Kidney (tissue), 14 donors: ENCODE measurements around the gene PLA2G1B. TPM values are rescaled to one million over a fixed set of nuclear protein-coding genes. Genes with fewer than 3 reads are reported as not detected.

Experiments used
- DNase-seq, 5 donors: peaks; one replicate each; pipeline ENCODE4 v3.0.0-alpha.2; 2013 to 2020
- FAIRE-seq: peaks from 2 replicates; lab custom pipeline; 2012; peaks lifted over from hg19 to GRCh38; lab: Jason Lieb, UNC
- H3K27ac ChIP-seq, 2 donors: one replicate each; pipeline ENCODE4 v1.7.0; 2013; ENCODE audit warnings: low read depth in 2 of 2, low read length in 2 of 2, inconsistent platforms in 1 of 2
- H3K27me3 ChIP-seq: one replicate; pipeline ENCODE4 v1.7.1; 2013; ENCODE audit warnings: low read length, inconsistent platforms; ENCODE audit not compliant: control insufficient read depth, insufficient read depth
- H3K36me3 ChIP-seq, 3 donors: one replicate each; pipeline versions ENCODE4 v1.7.0 to v1.7.1; 2013; ENCODE audit warnings: low read length in 3 of 3, control low read depth in 1 of 3, inconsistent platforms in 1 of 3; ENCODE audit not compliant: insufficient read depth in 3 of 3, control insufficient read depth in 2 of 3
- H3K4me1 ChIP-seq, 3 donors: one replicate each; pipeline versions ENCODE4 v1.7.0 to v1.7.1; 2013; ENCODE audit warnings: low read length in 3 of 3, inconsistent platforms in 1 of 3, low read depth in 1 of 3; ENCODE audit not compliant: control insufficient read depth in 2 of 3, insufficient read depth in 2 of 3
- H3K4me3 ChIP-seq, 3 donors: one replicate each; pipeline versions ENCODE4 v1.7.0 to v1.8.1; 2013; ENCODE audit warnings: low read length in 3 of 3, control low read depth in 1 of 3, inconsistent platforms in 1 of 3
- H3K9ac ChIP-seq, 3 donors: one replicate each; pipeline versions ENCODE4 v1.7.0 to v1.7.1; 2013; ENCODE audit warnings: low read length in 3 of 3, control low read depth in 1 of 3, inconsistent platforms in 1 of 3
- H3K9me3 ChIP-seq, 3 donors: one replicate each; pipeline versions ENCODE4 v1.7.0 to v1.7.1; 2013; ENCODE audit warnings: low read length in 3 of 3, control low read depth in 1 of 3, inconsistent platforms in 1 of 3; ENCODE audit not compliant: control insufficient read depth in 2 of 3, insufficient read depth in 1 of 3
- intact Hi-C: fragments of 100-400 bp; cut with DNase I; formaldehyde crosslinking; loops from one replicate; pipeline ENCODE4 v1.11.1; 2022
- polyA plus RNA-seq: library from polyadenylated mRNA; stranded (reverse); fragments of 350-450 nt; fragmentation: Illumina TruSeq; extraction: RNeasy Lipid Tissue Mini Kit (QIAGEN cat#74804); gene quantifications from one replicate; pipeline ENCODE4 v1.2.3, GENCODE V29; 2014; ENCODE audit warnings: low read depth, low replicate concordance; ENCODE audit not compliant: insufficient read depth
- total RNA-seq: library from RNA; stranded (reverse); fragmentation: NEBNext Ultra II Directional; extraction: Animal tissue kit (Norgen Biotek cat#: 25700); gene quantifications from one replicate; pipeline ENCODE4 v1.2.1, GENCODE V29; 2021
- TF ChIP-seq, protein P1 (sequence below): IDR thresholded peaks from 3 replicates; pipeline ENCODE4 v1.5.1; 2012; ENCODE audit warnings: mild to moderate bottlenecking, moderate library complexity, borderline replicate concordance; ENCODE audit not compliant: insufficient read depth; ENCODE audit errors: extremely low read depth
- donor health status: control.
- donor health status: control.
- donor health status: control.
- donor health status: control.
- donor health status: control.
- donor health status: DM: yes; HTN: yes; CAD: no.
- donor health status: Normal renal cell carcinoma (clear cell type).

Gene PLA2G1B
- total and polyA plus RNA-seq, 2 donors from 2014 or later: not detected

DNA sequence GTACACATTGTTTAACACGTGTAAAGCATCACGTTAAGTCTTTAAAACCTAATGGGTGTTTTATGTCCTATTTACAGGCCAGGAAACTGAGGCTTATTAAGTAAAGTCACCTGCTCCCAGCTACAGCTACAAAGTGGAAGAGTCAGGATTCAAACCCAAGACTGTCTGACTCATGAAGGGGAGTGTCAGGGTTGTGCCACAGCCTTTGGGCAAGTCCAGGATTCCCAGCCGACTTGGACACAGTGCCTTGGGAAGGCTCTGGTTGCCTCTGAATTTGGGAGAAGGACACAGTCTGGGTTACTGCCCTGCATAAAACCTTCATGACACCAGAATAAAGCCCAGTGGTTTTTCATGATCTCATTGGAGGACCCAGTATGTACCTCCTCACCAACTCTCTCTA lies 43.2 kb downstream of the PLA2G1B start:
- no peaks in the 10 kb centered on the region for H3K9me3 ChIP-seq
- intact Hi-C loops: no loop called here
- no peak overlapping the region for H3K27ac ChIP-seq
- H3K36me3 ChIP-seq: no peaks in the 10 kb centered on the region
- no peaks in the 10 kb centered on the region for H3K4me1 ChIP-seq
- no peaks in the 10 kb centered on the region for H3K27me3 ChIP-seq
- no peak overlapping the region for H3K4me3 ChIP-seq
- DNase-seq: no peak
- FAIRE-seq: no peak
- TF ChIP-seq, protein P1, sequence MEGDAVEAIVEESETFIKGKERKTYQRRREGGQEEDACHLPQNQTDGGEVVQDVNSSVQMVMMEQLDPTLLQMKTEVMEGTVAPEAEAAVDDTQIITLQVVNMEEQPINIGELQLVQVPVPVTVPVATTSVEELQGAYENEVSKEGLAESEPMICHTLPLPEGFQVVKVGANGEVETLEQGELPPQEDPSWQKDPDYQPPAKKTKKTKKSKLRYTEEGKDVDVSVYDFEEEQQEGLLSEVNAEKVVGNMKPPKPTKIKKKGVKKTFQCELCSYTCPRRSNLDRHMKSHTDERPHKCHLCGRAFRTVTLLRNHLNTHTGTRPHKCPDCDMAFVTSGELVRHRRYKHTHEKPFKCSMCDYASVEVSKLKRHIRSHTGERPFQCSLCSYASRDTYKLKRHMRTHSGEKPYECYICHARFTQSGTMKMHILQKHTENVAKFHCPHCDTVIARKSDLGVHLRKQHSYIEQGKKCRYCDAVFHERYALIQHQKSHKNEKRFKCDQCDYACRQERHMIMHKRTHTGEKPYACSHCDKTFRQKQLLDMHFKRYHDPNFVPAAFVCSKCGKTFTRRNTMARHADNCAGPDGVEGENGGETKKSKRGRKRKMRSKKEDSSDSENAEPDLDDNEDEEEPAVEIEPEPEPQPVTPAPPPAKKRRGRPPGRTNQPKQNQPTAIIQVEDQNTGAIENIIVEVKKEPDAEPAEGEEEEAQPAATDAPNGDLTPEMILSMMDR: no peak
- H3K9ac ChIP-seq: no peak overlapping the region

DNA sequence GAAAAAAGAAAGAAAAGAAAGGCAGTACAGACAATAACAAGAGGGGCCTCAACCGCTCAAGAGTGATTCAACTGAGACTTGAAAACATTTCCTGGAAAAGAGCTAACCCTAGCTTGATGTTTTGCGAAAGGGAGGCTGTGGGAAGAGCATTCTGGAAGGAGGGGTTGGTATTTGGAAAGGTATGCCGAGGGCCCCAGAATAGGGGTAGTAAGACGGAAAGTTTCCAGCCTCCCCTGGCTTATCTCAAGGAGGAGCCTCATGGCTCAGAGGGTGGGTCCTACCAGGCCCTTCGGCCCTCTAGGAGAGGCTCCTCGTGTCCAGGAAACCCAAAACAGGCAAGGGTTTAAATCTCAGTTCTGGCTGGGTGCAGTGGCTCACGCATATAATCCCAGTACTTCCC lies 44.3 kb downstream of the PLA2G1B start:
- TF ChIP-seq, protein P1: no peak

DNA sequence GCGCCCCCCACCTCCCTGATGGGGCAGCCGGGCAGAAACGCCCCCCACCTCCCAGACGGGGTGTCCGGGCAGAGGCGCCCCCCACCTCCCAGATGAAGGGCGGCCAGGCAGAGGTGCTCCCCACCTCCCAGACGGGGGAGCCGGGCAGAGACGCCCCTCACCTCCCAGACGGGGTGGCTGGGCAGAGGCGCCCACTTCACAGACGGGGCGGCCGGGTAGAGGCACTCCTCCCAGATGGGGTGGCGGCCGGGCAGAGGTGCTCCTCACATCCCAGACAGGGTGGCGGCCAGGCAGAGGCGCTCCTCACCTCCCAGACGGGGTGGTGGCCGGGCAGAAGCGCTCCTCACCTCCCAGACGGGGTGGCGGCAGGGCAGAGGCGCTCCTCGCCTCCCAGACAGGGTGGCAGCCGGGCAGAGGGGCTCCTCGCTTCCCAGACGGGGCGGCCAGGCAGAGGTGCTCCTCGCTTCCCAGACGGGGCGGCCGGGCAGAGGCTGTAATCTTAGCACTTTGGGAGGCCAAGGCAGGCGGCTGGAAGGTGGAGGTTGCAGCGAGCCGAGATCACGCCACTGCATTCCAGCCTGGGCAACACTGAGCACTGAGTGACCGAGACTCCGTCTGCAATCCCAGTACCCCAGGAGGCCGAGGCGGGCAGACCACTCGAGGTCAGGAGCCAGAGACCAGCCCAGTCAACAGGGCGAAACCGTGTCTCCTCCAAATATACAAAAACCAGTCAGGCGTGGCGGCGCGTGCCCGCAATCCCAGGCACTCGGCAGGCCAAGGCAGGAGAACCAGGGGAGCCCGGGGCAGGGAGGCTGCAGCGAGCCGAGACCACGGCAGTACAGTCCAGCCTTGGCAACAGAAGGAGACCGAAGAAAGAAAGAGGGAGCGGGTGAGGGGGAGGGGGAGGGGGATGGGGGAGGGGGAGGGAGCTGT lies 49.2 kb downstream of the PLA2G1B start:
- no peak for DNase-seq
- intact Hi-C loops: no loop called here
- FAIRE-seq: no peak

More for the DNA sequence above, 44.3 kb downstream of the PLA2G1B start:
- Histone ChIP-seq H3K4me3 (no peak overlapping the region), H3K4me1 (no peaks in the 10 kb centered on the region), H3K36me3 (no peaks in the 10 kb centered on the region), H3K27ac (no peak overlapping the region), H3K9me3 (no peaks in the 10 kb centered on the region), H3K27me3 (no peaks in the 10 kb centered on the region), H3K9ac (no peak overlapping the region)
- no peak for DNase-seq
- no peak for FAIRE-seq
- intact Hi-C loops: no loop called here

More for the DNA sequence above, 49.2 kb downstream of the PLA2G1B start:
- Histone ChIP-seq H3K9me3 (no peaks in the 10 kb centered on the region), H3K27ac (no peak overlapping the region), H3K9ac (no peak overlapping the region), H3K4me1 (no peaks in the 10 kb centered on the region), H3K27me3 (no peaks in the 10 kb centered on the region), H3K4me3 (no peak overlapping the region), H3K36me3 (no peaks in the 10 kb centered on the region)
- TF ChIP-seq, protein P1: no peak
